MM.1S (cell line): ENCODE measurements around the gene FATE1.

Source experiments
- CTCF ChIP-seq: fragments of 300-600 bp; sonication (generic); IDR thresholded peaks from 2 replicates; pipeline ENCODE4 v1.5.1; 2016; ENCODE audit warnings: antibody characterized with exemption, low read length, mixed read lengths
- EZH2 ChIP-seq: fragments of 300-600 bp; sonication (generic); optimal IDR thresholded peaks from 2 replicates; pipeline ENCODE3; 2017; ENCODE audit warnings: low read depth, mild to moderate bottlenecking, antibody characterized with exemption, low read length, mixed read lengths
- EZH2phosphoT487 ChIP-seq: fragments of 300-600 bp; sonication (generic); IDR thresholded peaks from 2 replicates; pipeline ENCODE4 v1.6.1; 2018; ENCODE audit warnings: antibody characterized with exemption, low read length

- no peak for TF ChIP-seq CTCF
- TF ChIP-seq EZH2: no peak
- TF ChIP-seq EZH2phosphoT487: no peak
These were observed 6.5 kb downstream of the FATE1 start for GRCh38 chrX:151722241-151722846.
